Esophagus squamous epithelium (tissue), 4 donors: ENCODE data around the gene TIPARP.

ENCODE experiments used
- POLR2A ChIP-seq, 4 donors: fragments of 450-650 bp; IDR thresholded peaks; one replicate each; pipeline ENCODE4 v1.6.1; 2017; ENCODE audit warnings: antibody characterized with exemption in 4 of 4, mild to moderate bottlenecking in 4 of 4, moderate library complexity in 3 of 4
- TF ChIP-seq, protein P1 (sequence below), 6 experiments: fragments of 450-650 bp in 4 of 6; fragments of 200-600 bp in 2 of 6; sonication (generic) in 2 of 6; IDR thresholded peaks; one replicate each; pipeline ENCODE4 v1.5.1; 2016 to 2019; ENCODE audit warnings: antibody characterized with exemption in 6 of 6, mild to moderate bottlenecking in 4 of 6, moderate library complexity in 4 of 6

- no peak for TF ChIP-seq POLR2A (IDR thresholded peaks at IDR 0.05)
- TF ChIP-seq, protein P1, sequence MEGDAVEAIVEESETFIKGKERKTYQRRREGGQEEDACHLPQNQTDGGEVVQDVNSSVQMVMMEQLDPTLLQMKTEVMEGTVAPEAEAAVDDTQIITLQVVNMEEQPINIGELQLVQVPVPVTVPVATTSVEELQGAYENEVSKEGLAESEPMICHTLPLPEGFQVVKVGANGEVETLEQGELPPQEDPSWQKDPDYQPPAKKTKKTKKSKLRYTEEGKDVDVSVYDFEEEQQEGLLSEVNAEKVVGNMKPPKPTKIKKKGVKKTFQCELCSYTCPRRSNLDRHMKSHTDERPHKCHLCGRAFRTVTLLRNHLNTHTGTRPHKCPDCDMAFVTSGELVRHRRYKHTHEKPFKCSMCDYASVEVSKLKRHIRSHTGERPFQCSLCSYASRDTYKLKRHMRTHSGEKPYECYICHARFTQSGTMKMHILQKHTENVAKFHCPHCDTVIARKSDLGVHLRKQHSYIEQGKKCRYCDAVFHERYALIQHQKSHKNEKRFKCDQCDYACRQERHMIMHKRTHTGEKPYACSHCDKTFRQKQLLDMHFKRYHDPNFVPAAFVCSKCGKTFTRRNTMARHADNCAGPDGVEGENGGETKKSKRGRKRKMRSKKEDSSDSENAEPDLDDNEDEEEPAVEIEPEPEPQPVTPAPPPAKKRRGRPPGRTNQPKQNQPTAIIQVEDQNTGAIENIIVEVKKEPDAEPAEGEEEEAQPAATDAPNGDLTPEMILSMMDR (IDR thresholded peaks at IDR 0.05): no peak
These were observed 43.1 kb upstream of the TIPARP start for GRCh38 chr3:156631323-156631722.
